Sciatic nerve (tissue), 2 donors: ENCODE data around the gene F12. TPM values are rescaled to one million over a fixed set of nuclear protein-coding genes. Genes with fewer than 3 reads are reported as not detected.
"Not testable (repeated sequence)": the region's sequence is repeated elsewhere in the genome, so short reads cannot be mapped to it uniquely, and the experiment has no call there.

Experiments used
- ATAC-seq: fragments of 200-7000 bp; cut with Tn5 transposase; one replicate; pipeline ENCODE4 v1.9.1; 2020; ENCODE audit warnings: mild to moderate bottlenecking, moderate library complexity
- DNase-seq: peaks from one replicate; pipeline ENCODE4 v3.0.0-alpha.2; 2020; ENCODE audit warnings: low spot score
- intact Hi-C: fragments of 100-400 bp; cut with DNase I; formaldehyde crosslinking; loops from one replicate; pipeline ENCODE4 v1.14.2; 2022
- total RNA-seq: library from RNA; stranded (reverse); fragmentation: NEBNext Ultra II Directional; extraction: Animal tissue kit (Norgen Biotek cat#: 25700); gene quantifications from one replicate; pipeline ENCODE4 v1.2.1, GENCODE V29; 2021
- donor health status: DM: no; HTN: no; CAD: no.
- donor health status: DM: no; HTN: no; CAD: no.

F12 gene
- total RNA-seq, 1 donor from 2014 or later: 0.49 TPM

DNA sequence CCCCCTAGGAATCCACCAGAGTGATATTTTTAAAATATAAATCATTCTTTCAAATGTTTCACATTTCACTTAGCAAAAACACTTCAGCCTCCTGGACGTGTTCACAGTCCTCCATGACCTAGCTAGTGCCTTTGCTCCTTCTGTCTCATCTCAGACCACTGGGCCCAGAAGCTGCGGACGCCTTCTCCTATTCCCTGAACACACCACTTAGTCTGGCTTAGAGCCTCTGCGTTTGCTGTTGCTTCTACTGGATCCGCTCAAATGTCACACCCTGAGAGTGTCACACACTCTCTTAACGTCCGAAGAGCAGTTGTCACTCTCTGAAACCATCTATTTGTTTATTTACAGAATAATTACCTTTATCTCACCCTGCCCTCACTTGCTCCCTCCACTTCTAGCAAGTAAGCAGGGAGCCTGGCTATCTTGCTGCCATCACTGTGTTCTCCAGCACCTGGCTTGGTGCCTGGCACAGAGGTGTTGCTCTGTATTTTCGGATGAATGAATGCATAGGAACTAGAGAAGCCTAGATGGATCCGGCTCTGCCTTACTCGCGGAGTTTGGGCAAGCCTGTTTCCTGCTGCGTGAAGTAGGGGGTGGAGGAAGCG, 15.9 kb upstream of the F12 start:
- no peak for ATAC-seq
- intact Hi-C loops: no loop called here
- DNase-seq: no peak

GRCh38 chr5:177423671-177424070, 14.3 kb upstream of the F12 start:
- ATAC-seq (no peak), DNase-seq (no peak)
- intact Hi-C loops: no loop called here

DNA sequence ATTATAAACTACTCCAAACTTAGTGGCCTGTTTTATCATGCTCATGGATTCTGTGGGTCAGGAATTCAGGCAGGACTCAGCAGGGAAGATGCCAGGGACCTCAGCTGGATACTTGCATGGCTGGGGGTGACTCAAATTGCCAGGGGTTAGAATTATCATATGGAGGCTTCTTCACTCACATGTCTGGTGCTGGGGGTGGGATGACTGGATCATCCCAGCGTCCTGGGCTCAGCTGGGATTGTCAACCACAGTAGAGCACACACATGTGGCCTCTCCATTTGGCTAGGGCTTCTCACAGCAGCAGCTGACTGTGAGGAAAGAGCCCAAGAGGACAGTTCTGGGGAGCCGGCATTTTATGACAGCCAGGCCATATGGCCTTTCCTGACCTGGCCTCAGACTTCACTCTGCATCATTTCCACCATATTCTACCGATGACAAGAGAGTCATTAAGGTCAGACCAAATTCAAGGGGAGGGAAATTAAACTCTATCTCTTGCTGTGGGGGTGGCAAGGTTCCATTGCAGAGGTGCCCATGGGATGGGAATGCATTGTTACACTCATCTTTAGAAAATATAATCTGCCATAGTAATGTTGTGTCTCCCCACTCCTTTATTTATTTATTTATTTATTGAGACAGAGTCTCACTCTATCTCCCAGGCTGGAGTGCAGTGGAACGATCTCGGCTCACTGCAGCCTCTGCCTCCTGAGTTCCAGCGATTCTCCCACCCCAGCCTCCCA, 11.9 kb upstream of the F12 start:
- DNase-seq (no peak), ATAC-seq (no peak)
- intact Hi-C loops: no loop called here

DNA sequence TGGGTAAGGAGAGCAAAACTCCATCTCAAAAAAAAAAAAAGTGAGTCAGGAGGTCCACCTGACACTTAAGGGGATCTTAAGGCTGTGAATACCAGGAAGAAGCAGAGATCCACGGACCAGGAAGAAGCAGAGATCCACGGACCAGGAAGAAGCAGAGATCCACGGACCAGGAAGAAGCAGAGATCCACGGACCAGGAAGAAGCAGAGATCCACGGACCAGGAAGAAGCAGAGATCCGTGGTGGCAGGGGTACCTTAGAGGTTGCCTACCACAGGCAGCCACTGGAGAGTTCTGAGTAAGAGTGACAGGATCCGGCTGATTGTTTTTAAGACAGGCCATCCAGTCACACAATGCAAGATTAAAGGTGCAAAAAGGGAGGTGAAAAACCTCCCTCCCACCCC, 11.1 kb upstream of the F12 start:
- intact Hi-C loops, DNase-seq, ATAC-seq: not testable (repeated sequence)

GRCh38 chr5:177419046-177419445, 9.7 kb upstream of the F12 start:
- intact Hi-C loops: no loop called here
- DNase-seq (no peak), ATAC-seq (no peak)

DNA sequence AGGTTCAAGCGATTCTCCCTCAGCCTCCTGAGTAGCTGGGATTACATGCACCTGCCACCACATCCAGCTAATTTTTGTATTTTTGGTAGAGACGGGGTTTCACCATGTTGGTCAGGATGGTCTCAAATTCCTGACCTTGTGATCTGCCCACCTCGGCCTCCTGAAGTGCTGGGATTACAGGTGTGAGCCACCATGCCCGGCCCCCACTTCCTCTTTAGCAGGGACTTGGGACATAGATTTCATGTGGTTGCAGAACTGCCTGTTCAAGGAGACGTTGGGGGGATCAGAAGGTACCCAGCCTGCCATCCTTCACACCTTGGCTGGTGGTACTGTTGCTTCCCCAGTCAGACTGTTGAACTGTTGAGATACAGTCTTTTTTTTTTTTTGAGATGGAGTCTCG, 7.7 kb upstream of the F12 start:
- DNase-seq, ATAC-seq, intact Hi-C loops: not testable (repeated sequence)

DNA sequence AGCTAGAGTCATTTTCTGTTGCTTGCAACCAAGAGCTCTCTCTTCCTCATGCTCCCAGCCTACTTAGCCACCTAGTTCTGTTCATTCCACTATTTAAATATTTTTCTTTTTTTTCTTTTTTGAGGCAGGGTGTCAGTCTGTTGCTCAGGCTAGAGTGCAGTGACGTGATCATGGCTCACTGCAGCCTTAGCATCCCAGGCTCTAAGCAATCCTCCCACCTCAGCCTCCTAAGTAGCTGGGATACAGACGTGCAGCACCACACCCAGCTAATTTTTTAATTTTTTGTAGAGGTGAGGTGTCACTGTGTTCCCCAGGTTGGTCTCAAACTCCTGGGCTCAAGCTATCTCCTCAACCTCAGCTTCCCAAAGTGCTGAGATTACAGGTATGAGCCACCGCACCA, 5.1 kb upstream of the F12 start:
- intact Hi-C loops: no loop called here
- DNase-seq (no peak), ATAC-seq (no peak)

DNA sequence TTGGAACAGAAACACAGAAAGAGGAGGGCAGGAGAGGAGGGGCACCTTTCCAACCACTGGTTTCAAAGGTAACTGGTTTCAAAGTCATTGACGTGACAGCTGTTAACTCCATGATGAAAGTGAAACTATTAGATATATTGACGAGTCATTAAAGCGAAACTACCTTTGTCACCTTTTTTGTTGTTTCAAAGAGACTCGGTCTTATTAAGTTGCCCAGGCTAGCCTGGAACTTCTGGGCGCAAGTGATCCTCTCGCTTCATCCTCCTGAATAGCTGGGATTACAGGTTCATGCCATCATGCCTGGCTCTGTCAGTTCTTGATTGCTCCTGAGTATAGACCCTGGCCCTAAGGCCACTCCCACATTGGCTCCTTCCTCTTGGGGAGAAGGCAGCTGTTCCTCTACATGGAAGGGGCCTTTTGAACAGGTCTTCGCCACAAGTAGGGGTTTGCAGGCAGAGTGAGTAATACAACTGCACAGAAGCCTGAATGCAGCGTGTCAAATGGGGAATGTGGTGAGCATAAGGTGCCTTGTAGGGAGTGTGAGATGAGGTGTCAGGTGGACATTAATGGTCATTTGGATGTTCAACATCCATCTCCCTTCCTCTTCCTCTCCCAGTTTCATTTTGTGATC, 3.4 kb upstream of the F12 start:
- no peak for ATAC-seq
- DNase-seq: no peak
- intact Hi-C loops: no loop called here

GRCh38 chr5:177410575-177410974, 1.2 kb upstream of the F12 start:
- intact Hi-C loops: no loop called here
- no peak for ATAC-seq
- no peak for DNase-seq

- no peak for ATAC-seq
- no peak for DNase-seq
- intact Hi-C loops: no loop called here
Observed at GRCh38 chr5:177405805-177406204, 3.6 kb downstream of the F12 start.

DNA sequence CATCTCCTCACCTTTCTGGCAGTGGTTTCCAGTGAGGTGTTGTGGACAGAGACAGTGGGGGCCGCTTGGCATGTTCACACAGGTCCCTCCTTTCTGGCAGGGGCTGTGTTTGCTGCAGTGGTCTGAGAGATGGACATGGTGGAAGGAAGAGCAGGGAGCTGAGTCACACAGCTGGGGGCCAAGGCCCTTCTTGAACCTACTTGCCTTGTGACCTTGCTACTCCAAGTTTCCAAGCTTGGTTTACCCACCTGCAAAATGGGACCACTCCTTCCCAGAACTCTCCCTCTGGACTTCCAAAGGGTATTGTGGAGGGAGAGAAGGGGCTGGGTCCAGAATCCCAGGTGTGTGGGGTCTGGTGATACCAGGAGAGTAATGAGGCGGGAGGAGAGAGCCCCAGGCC, 4.1 kb downstream of the F12 start:
- intact Hi-C loops: no loop called here
- no peak for ATAC-seq
- DNase-seq: no peak

DNA sequence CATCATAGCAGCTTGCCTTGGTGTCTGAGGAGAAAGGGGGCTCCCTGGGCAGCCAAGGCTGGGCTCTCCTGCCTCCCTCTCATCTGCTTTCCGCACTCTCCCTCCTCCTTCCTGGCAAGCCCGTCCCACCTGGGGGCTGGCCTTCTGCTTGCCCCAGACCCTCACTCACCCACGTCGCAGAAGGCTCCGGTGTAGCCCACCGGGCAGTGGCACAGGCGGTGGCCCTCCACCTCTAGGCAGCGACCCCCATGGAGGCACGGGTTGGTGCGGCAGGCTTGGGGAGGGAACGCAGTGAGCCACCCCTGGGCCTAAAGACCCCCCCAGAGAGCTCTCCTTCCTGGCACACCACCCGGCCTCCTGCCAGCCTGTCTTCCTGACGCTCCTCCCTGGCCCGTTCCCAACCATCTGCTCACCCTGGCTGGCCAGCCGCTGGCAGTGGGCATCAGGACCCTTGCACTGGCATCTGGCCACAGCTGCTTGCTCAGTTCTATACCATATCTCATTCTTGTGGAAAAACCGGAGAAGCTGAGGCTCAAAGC, 4.7 kb downstream of the F12 start:
- DNase-seq: no peak
- ATAC-seq: peak; percentile 2
- intact Hi-C loops: loop anchor here (5.0 kb wide), 1 partner anchor 53 kb away; no protein-coding TSS in a partner anchor

DNA sequence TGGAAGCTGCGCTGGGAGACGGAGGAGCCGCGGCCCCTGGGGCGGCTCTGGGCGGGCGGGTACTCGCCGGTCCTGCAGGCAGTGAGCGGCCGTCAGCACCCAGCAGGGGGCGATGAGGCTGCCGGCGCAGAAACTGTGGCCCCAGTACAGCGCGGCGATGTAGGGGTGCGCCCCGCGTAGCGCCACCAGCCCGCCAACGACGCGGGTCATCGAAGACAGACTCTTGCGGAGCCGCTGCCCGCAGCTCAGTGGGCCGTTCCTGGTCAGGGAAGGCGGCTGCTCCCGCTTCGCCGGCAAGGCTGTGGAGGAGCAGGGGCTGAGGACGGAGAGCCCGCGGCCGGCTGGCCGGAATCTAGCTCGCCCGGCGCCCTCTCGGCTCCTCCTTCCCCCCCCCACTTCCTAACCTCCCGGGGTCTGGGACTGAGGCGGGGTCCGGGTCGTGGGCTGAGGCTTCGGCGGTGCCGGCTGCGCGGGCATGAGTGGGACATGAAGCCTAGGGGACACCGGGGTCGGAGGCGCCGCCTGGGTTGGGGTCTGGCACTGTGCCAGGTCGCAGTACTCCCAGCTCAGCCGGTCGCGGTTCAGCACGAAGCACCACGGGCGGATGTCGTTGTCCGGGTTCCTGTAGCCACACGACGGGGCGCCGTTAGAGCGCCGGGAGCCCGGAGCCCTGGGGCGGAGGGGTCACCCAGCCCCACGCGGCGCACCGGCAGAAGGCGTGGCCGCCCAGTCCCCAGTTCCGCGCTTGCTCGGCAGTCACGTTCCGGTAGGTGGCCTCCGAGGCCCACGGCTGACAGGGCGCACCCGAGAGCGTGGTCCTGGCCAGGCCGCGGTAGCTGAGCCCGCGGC, 5.3 kb downstream of the F12 start:
- ATAC-seq: peak; percentile 93
- intact Hi-C loops: loop anchor here (5.0 kb wide), 1 partner anchor 53 kb away; no protein-coding TSS in a partner anchor

DNA sequence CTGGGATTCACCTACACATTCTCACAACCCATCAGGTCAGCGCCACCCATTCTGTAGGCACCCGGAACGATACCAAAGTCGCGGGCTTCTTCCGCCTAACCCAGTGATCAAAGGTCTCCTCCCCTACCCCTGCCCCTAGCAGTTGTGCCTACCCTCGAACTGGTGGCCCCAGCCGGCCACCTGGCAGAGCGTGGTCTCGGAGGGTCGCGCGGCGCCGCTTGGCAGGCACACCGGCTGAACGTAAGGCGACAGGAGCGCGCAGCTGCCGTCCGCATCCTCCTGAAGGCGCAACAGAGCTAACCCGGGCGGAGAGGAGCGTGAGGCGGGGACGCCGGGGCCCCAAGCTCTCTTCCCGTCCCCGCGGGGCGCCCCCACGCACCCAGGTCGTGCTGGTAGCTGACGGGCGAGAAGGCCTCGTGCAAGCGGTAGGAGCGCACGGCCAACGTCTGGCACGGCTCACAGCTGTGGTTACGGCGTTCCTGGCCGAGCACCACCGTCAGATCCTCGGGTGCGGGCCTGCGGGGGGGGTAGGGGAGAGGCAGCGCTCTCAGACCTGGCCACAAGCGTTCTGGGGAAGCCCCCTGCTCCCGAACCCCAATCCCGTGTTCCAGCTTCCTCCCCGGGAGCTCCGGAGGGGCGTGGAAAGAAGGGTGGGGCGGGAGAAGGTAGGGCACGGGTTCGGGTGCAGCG, 6.1 kb downstream of the F12 start:
- ATAC-seq (no peak), DNase-seq (no peak)
- intact Hi-C loops: loop anchor here (5.0 kb wide), 1 partner anchor 54 kb away; no protein-coding TSS in a partner anchor

More for the DNA sequence above, 5.3 kb downstream of the F12 start:
- peak; percentile 88 for DNase-seq

- DNase-seq (peak; percentile 67), ATAC-seq (no peak)
- intact Hi-C loops: loop anchor here (5.0 kb wide), 1 partner anchor 55 kb away; no protein-coding TSS in a partner anchor
Observed at GRCh38 chr5:177402271-177403043, 6.9 kb downstream of the F12 start.

- no peak for ATAC-seq
Observed at GRCh38 chr5:177399997-177400868, 9.1 kb downstream of the F12 start, which contains the start of gene PFN3. Gene PFN3 (minus strand): TSS chr5:177400661. CDS start chr5:177400576, 85 bp downstream.

More at GRCh38 chr5:177399997-177400868, 9.1 kb downstream of the F12 start, which contains the start of gene PFN3:
- intact Hi-C loops: loop anchor here (5.0 kb wide), 1 partner anchor 57 kb away; no protein-coding TSS in a partner anchor
- peak; percentile 66 for DNase-seq
